Vagina (tissue), 2 donors: Measurements from ENCODE around the gene SLC9A9.

ENCODE experiments used
- CTCF ChIP-seq, 3 experiments: fragments of 450-650 bp in 2 of 3; fragments of 200-600 bp in 1 of 3; sonication (generic) in 1 of 3; IDR thresholded peaks; one replicate each; pipeline ENCODE4 v1.5.1; 2017 to 2019; ENCODE audit warnings: antibody characterized with exemption in 3 of 3, mild to moderate bottlenecking in 2 of 3, moderate library complexity in 2 of 3
- POLR2A ChIP-seq, 2 donors: fragments of 450-650 bp; IDR thresholded peaks; one replicate each; pipeline ENCODE4 v1.6.1; 2017; ENCODE audit warnings: antibody characterized with exemption in 2 of 2, mild to moderate bottlenecking in 2 of 2, moderate library complexity in 2 of 2

- TF ChIP-seq CTCF (IDR thresholded peaks at IDR 0.05) = no peak
- no peak for TF ChIP-seq POLR2A (IDR thresholded peaks at IDR 0.05)
Observed at GRCh38 chr3:143654906-143655305, 193.4 kb downstream of the SLC9A9 start.
